Measurements from ENCODE around the gene SERPINB3.
"Not testable (repeated sequence)": the region's sequence is repeated elsewhere in the genome, so short reads cannot be mapped to it uniquely, and the experiment has no call there.

DNA sequence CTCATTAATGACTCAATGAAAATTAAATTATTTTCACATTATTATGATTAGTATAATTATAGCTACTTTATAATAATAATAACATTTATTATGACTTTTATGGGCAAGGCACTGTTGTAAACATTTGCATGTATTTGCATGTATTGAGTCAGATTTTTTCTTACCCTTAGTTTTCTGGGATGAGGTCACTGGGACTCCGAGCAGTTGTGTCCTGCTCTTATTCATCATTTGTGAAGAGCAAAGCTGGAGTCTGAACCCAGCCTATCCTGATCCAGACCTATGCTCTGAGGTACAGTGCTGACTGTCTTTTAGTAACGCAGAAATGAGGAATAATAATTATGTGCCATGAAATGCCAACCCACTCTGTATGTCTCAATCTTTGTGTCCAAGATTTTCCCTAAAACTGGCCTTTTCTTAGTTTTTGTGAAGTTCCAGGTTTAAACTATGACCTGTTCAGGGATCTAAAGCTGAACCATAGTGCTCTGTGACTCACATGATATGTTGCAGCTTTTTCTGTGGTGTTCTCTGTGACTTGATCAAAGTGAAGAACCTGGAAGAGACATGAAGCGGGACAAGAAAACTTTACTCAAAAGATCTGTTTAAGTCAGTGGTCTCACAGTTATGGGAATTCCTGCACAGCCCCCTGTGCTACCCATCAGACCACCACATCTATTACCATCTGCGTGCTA lies 18.9 kb downstream of the SERPINB3 start:
- TF ChIP-seq CTCF (IDR thresholded peaks at IDR 0.05; ENCODE audit: low read depth, low read length, missing input control); RAD21 (IDR thresholded peaks at IDR 0.05); YY1 (IDR thresholded peaks at IDR 0.05); EGR1 (IDR thresholded peaks at IDR 0.05; ENCODE audit: low read depth in 2 of 2); ATF3 (IDR thresholded peaks at IDR 0.05); FOXA1 (IDR thresholded peaks at IDR 0.05); RXRA (IDR thresholded peaks at IDR 0.05); JUND (IDR thresholded peaks at IDR 0.05); SP1 (IDR thresholded peaks at IDR 0.05); ZBTB33 (IDR thresholded peaks at IDR 0.05); TAF1 (conservative IDR thresholded peaks at IDR 0.05); GABPA (IDR thresholded peaks at IDR 0.05 in 1 of 2, conservative IDR thresholded peaks at IDR 0.05 in 1 of 2): not testable (repeated sequence)
- TF ChIP-seq, protein P1, sequence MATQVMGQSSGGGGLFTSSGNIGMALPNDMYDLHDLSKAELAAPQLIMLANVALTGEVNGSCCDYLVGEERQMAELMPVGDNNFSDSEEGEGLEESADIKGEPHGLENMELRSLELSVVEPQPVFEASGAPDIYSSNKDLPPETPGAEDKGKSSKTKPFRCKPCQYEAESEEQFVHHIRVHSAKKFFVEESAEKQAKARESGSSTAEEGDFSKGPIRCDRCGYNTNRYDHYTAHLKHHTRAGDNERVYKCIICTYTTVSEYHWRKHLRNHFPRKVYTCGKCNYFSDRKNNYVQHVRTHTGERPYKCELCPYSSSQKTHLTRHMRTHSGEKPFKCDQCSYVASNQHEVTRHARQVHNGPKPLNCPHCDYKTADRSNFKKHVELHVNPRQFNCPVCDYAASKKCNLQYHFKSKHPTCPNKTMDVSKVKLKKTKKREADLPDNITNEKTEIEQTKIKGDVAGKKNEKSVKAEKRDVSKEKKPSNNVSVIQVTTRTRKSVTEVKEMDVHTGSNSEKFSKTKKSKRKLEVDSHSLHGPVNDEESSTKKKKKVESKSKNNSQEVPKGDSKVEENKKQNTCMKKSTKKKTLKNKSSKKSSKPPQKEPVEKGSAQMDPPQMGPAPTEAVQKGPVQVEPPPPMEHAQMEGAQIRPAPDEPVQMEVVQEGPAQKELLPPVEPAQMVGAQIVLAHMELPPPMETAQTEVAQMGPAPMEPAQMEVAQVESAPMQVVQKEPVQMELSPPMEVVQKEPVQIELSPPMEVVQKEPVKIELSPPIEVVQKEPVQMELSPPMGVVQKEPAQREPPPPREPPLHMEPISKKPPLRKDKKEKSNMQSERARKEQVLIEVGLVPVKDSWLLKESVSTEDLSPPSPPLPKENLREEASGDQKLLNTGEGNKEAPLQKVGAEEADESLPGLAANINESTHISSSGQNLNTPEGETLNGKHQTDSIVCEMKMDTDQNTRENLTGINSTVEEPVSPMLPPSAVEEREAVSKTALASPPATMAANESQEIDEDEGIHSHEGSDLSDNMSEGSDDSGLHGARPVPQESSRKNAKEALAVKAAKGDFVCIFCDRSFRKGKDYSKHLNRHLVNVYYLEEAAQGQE (IDR thresholded peaks at IDR 0.05), result not testable (repeated sequence)
- TF ChIP-seq, protein P2, sequence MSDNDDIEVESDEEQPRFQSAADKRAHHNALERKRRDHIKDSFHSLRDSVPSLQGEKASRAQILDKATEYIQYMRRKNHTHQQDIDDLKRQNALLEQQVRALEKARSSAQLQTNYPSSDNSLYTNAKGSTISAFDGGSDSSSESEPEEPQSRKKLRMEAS (IDR thresholded peaks at IDR 0.05), result not testable (repeated sequence)

Data from liver (tissue), 3 donors.